GM18517 (cell line): ENCODE data around the gene FANCD2OS.
"Not testable (repeated sequence)": the region's sequence is repeated elsewhere in the genome, so short reads cannot be mapped to it uniquely, and the experiment has no call there.

ENCODE experiments used
- ATAC-seq: cut with Tn5 transposase; IDR thresholded peaks from one replicate; pipeline ENCODE4 v1.9.1; 2021; ENCODE audit warnings: mild to moderate bottlenecking, moderate library complexity; ENCODE audit not compliant: unreplicated experiment

The FANCD2OS gene

GRCh38 chr3:10108091-10108490 lies at the start of gene FANCD2OS:
FANCD2OS (minus strand) TSS chr3:10108255; CDS start chr3:10104774, 3,481 bp downstream.
- no peak for ATAC-seq

GRCh38 chr3:10157031-10157430 lies 49.0 kb upstream of the FANCD2OS start:
- no peak for ATAC-seq

- ATAC-seq: no peak
These were observed 47.6 kb upstream of the FANCD2OS start for GRCh38 chr3:10155658-10156057.

- no peak for ATAC-seq
These were observed 47.0 kb upstream of the FANCD2OS start for GRCh38 chr3:10155123-10155472.

GRCh38 chr3:10154335-10155122 lies 46.5 kb upstream of the FANCD2OS start:
- no peak for ATAC-seq

- ATAC-seq: no peak
These were observed 42.9 kb upstream of the FANCD2OS start for GRCh38 chr3:10150987-10151386.

- ATAC-seq: no peak
These were observed 41.2 kb upstream of the FANCD2OS start for GRCh38 chr3:10149226-10149625.

- ATAC-seq: no peak
These were observed 37.6 kb upstream of the FANCD2OS start for GRCh38 chr3:10145685-10146084.

- no peak for ATAC-seq
These were observed 34.9 kb upstream of the FANCD2OS start for GRCh38 chr3:10142707-10143560.

GRCh38 chr3:10140996-10141546 lies 33.0 kb upstream of the FANCD2OS start:
- ATAC-seq: no peak

GRCh38 chr3:10137178-10137577 lies 29.1 kb upstream of the FANCD2OS start:
- no peak for ATAC-seq

GRCh38 chr3:10136426-10137005 lies 28.5 kb upstream of the FANCD2OS start:
- no peak for ATAC-seq

GRCh38 chr3:10135872-10136271 lies 27.8 kb upstream of the FANCD2OS start:
- not testable (repeated sequence) for ATAC-seq

GRCh38 chr3:10122724-10123123 lies 14.7 kb upstream of the FANCD2OS start:
- ATAC-seq: no peak

GRCh38 chr3:10121064-10121463 lies 13.0 kb upstream of the FANCD2OS start:
- no peak for ATAC-seq

GRCh38 chr3:10119376-10119775 lies 11.3 kb upstream of the FANCD2OS start:
- ATAC-seq: no peak

GRCh38 chr3:10116928-10117327 lies 8.9 kb upstream of the FANCD2OS start:
- ATAC-seq: no peak

- no peak for ATAC-seq
These were observed 8.0 kb upstream of the FANCD2OS start for GRCh38 chr3:10116138-10116460.

GRCh38 chr3:10115326-10116137 lies 7.5 kb upstream of the FANCD2OS start, which contains the start of gene BRK1:
BRK1 (plus strand) TSS chr3:10115675; CDS start chr3:10115702, 27 bp downstream.
- ATAC-seq: peak; percentile 75

GRCh38 chr3:10106919-10107318 lies 1.1 kb downstream of the FANCD2OS start:
- ATAC-seq: no peak

GRCh38 chr3:10099041-10099440 lies 9.0 kb downstream of the FANCD2OS start:
- no peak for ATAC-seq
